HG03521 (cell line): Measurements from ENCODE around the gene URM1.

Experiments used
- ATAC-seq: cut with Tn5 transposase; IDR thresholded peaks from one replicate; pipeline ENCODE4 v1.9.1; 2021; ENCODE audit warnings: mild to moderate bottlenecking, moderate library complexity; ENCODE audit not compliant: unreplicated experiment

The URM1 gene

GRCh38 chr9:128384801-128385495, 13.8 kb downstream of the URM1 start:
- ATAC-seq, result no peak

GRCh38 chr9:128385496-128386460, 14.6 kb downstream of the URM1 start:
- ATAC-seq, result no peak

GRCh38 chr9:128388150-128388549, 17.0 kb downstream of the URM1 start:
- ATAC-seq, result no peak

- ATAC-seq, result no peak
These were observed 18.4 kb downstream of the URM1 start for GRCh38 chr9:128389395-128390149.

GRCh38 chr9:128390150-128390812, 19.1 kb downstream of the URM1 start:
- ATAC-seq, result no peak

GRCh38 chr9:128390813-128391711, 19.9 kb downstream of the URM1 start:
- no peak for ATAC-seq

GRCh38 chr9:128391956-128392301, 20.8 kb downstream of the URM1 start:
- ATAC-seq, result no peak

- ATAC-seq, result no peak
These were observed 21.3 kb downstream of the URM1 start for GRCh38 chr9:128392302-128393144.

- no peak for ATAC-seq
These were observed 22.1 kb downstream of the URM1 start for GRCh38 chr9:128393145-128393775.

GRCh38 chr9:128393970-128394369, 22.8 kb downstream of the URM1 start:
- ATAC-seq, result no peak

- ATAC-seq, result no peak
These were observed 23.4 kb downstream of the URM1 start for GRCh38 chr9:128394379-128395168.

GRCh38 chr9:128396970-128397613, 25.9 kb downstream of the URM1 start:
- no peak for ATAC-seq

GRCh38 chr9:128397831-128398230, 26.7 kb downstream of the URM1 start:
- ATAC-seq, result no peak

GRCh38 chr9:128399861-128400260, 28.7 kb downstream of the URM1 start:
- ATAC-seq, result no peak

GRCh38 chr9:128404560-128404959, 33.4 kb downstream of the URM1 start:
- no peak for ATAC-seq

GRCh38 chr9:128405077-128405779, 34.1 kb downstream of the URM1 start:
- no peak for ATAC-seq

GRCh38 chr9:128405780-128406171, 34.6 kb downstream of the URM1 start:
- ATAC-seq, result no peak
